ENCODE measurements around the gene MTG2. TPM values are rescaled to one million over a fixed set of nuclear protein-coding genes. Genes with fewer than 3 reads are reported as not detected.

The MTG2 gene
- total RNA-seq, 1 experiment from 2014 or later = 33.9 TPM

GRCh38 chr20:62210496-62210855 is 27.6 kb downstream of the MTG2 start:
- Histone ChIP-seq H3K27ac (ENCODE audit: low read length) (no peak overlapping the region), H3K36me3 (ENCODE audit: low read depth, low read length) (no peaks in the 10 kb centered on the region), H3K4me3 (ENCODE audit: low read length) (no peak overlapping the region), H4K20me1 (ENCODE audit: low read length) (peaks cover 5% of the 10 kb centered on the region; the same call in 1 of the 2 replicates), H3K79me2 (ENCODE audit: low read length) (no peaks in the 10 kb centered on the region), H3K4me1 (ENCODE audit: insufficient read depth, low read length) (peaks cover 13% of the 10 kb centered on the region), H2AFZ (ENCODE audit: low read length) (no peak overlapping the region), H3K9me3 (ENCODE audit: low read length) (no peaks in the 10 kb centered on the region), H3K9ac (ENCODE audit: low read length) (no peak overlapping the region), H3K4me2 (ENCODE audit: low read length) (no peak overlapping the region), H3K27me3 (ENCODE audit: low read length) (peaks cover 15% of the 10 kb centered on the region), H3K9me2 (replicated peaks; ENCODE audit: low read length) (no peaks in the 10 kb centered on the region), H3F3A (ENCODE audit: low read length, unreplicated experiment) (no peaks in the 10 kb centered on the region)
- POLR2A ChIA-PET (ENCODE audit: unreplicated experiment) = no interaction called here
- no TSS peak for BruUV-seq (replicated peaks)
- DNase-seq = no peak
- TF ChIP-seq EZH2 (IDR thresholded peaks at IDR 0.05; ENCODE audit: low read length, unreplicated experiment) = no peak
- intact Hi-C loops (cut with micrococcal nuclease) = no loop called here
- no peak for ATAC-seq
- CTCF ChIA-PET = no interaction called here

- Histone ChIP-seq H3K36me3 (ENCODE audit: low read depth, low read length) (no peaks in the 10 kb centered on the region), H3K79me2 (ENCODE audit: low read length) (no peaks in the 10 kb centered on the region), H3K4me2 (ENCODE audit: low read length) (no peak overlapping the region), H4K20me1 (ENCODE audit: low read length) (peaks cover 5% of the 10 kb centered on the region; the same call in 1 of the 2 replicates), H3K4me3 (ENCODE audit: low read length) (no peak overlapping the region), H3K9ac (ENCODE audit: low read length) (no peak overlapping the region), H3K27me3 (ENCODE audit: low read length) (peaks cover 15% of the 10 kb centered on the region), H3F3A (ENCODE audit: low read length, unreplicated experiment) (no peaks in the 10 kb centered on the region), H3K9me2 (replicated peaks; ENCODE audit: low read length) (no peaks in the 10 kb centered on the region), H3K27ac (ENCODE audit: low read length) (no peak overlapping the region), H3K9me3 (ENCODE audit: low read length) (no peaks in the 10 kb centered on the region), H2AFZ (ENCODE audit: low read length) (no peak overlapping the region), H3K4me1 (ENCODE audit: insufficient read depth, low read length) (peaks cover 13% of the 10 kb centered on the region)
- ATAC-seq (no peak), DNase-seq (no peak)
- ChIA-PET CTCF (no interaction called here), POLR2A (ENCODE audit: unreplicated experiment) (no interaction called here)
- BruUV-seq (replicated peaks) = no TSS peak
- TF ChIP-seq CTCF (conservative IDR thresholded peaks at IDR 0.05; ENCODE audit: low read depth, low read length) (no peak), EZH2 (IDR thresholded peaks at IDR 0.05; ENCODE audit: low read length, unreplicated experiment) (no peak), EZH2phosphoT487 (IDR thresholded peaks at IDR 0.05; ENCODE audit: borderline replicate concordance, low read length) (no peak)
- intact Hi-C loops (cut with micrococcal nuclease) = no loop called here
These were observed 28.4 kb downstream of the MTG2 start for GRCh38 chr20:62211216-62211615.

- Histone ChIP-seq H2AFZ (ENCODE audit: low read length) (no peak overlapping the region), H3K9me2 (replicated peaks; ENCODE audit: low read length) (no peaks in the 10 kb centered on the region), H3K27me3 (ENCODE audit: low read length) (peaks cover 15% of the 10 kb centered on the region), H3K79me2 (ENCODE audit: low read length) (no peaks in the 10 kb centered on the region), H3K9ac (ENCODE audit: low read length) (no peak overlapping the region), H3K4me1 (ENCODE audit: insufficient read depth, low read length) (peaks cover 13% of the 10 kb centered on the region), H3K4me3 (ENCODE audit: low read length) (no peak overlapping the region), H3K4me2 (ENCODE audit: low read length) (no peak overlapping the region), H3K27ac (ENCODE audit: low read length) (no peak overlapping the region), H3F3A (ENCODE audit: low read length, unreplicated experiment) (no peaks in the 10 kb centered on the region), H3K36me3 (ENCODE audit: low read depth, low read length) (no peaks in the 10 kb centered on the region), H3K9me3 (ENCODE audit: low read length) (no peaks in the 10 kb centered on the region), H4K20me1 (ENCODE audit: low read length) (peaks cover 5% of the 10 kb centered on the region; the same call in 1 of the 2 replicates)
- intact Hi-C loops (cut with micrococcal nuclease) = no loop called here
- CTCF ChIA-PET = no interaction called here
- POLR2A ChIA-PET (ENCODE audit: unreplicated experiment) = no interaction called here
- no TSS peak for BruUV-seq (replicated peaks)
- ATAC-seq (no peak), DNase-seq (no peak)
- TF ChIP-seq EZH2 (IDR thresholded peaks at IDR 0.05; ENCODE audit: low read length, unreplicated experiment) = no peak
- no peak for TF ChIP-seq CTCF (conservative IDR thresholded peaks at IDR 0.05; ENCODE audit: low read depth, low read length)
- TF ChIP-seq EZH2phosphoT487 (IDR thresholded peaks at IDR 0.05; ENCODE audit: borderline replicate concordance, low read length) = no peak
These were observed 29.0 kb downstream of the MTG2 start for GRCh38 chr20:62211769-62212288.

All from PC-3 (cell line).